Kidney glomerular epithelial cell (primary cell): ENCODE data around the gene CEBPG.
A peak's percentile ranks its signal among the peaks of the same experiment; 100 is the strongest.

Experiments
- DNase-seq: peaks from one replicate; lab custom pipeline; 2025; lab: John Stamatoyannopoulos, UW

Gene CEBPG

DNA sequence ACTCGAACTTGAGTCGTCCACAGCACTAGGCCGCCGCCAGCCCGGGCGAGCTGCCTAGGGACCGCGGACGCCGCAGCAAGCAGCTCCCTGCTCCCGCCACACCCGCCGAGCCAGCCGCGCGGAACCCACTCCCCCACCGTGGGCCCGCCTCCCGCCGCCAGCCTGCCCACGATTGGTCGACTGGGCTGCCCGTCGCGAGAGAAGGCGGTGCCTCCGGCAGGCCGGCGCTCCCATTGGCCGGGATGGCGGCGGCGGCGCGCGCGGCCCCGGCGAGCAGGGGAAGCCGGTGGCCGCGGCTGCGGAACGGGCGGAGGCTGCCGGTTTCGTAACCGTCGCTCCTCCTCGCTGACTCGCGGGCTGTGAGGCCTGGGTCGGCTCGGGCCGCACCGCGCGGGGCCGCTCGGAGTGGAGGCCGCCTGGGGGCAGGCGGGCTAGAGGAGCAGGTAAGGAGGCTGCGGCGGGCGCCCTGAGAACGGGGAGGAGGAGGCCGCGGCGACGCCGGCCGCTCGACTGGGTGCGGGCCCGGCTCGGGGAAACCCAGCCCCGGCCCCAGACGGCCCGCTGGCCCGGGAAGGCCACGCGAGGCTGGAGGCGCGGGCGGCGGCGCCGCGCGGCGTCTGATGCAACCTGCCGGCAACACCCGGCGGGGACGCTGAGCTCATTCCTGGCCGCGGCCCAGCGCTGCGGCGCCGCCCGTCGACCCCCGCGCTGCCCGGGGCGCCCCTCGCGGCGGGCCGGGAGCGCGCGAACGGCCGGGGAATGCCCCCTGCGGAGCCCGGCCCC is at the start of gene CEBPG:
CEBPG (plus strand) TSS at position 257 of the 783 bp plus-strand sequence. CDS start 5,531 bp downstream, outside the sequence.
- peak; percentile 74 for DNase-seq

DNA sequence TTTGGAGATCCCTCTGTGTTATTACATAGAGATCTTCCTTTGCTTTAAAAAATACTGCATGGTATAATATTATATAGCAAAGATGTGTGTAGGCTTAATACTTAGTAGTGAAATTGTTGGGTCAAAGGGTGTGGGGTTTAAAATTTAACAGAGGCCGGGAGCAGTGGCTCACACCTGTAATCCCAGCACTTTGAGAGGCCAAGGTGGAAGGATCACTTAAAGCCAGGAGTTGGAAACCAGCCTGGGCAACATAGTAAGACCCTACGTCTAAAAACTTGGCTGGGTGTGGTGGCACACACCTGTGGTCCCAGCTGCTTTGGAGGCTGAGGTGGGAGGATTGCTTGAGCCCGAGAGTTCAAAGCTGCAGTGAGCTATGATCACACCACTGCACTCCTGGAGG is 48.9 kb upstream of the CEBPG start:
- no peak for DNase-seq

DNA sequence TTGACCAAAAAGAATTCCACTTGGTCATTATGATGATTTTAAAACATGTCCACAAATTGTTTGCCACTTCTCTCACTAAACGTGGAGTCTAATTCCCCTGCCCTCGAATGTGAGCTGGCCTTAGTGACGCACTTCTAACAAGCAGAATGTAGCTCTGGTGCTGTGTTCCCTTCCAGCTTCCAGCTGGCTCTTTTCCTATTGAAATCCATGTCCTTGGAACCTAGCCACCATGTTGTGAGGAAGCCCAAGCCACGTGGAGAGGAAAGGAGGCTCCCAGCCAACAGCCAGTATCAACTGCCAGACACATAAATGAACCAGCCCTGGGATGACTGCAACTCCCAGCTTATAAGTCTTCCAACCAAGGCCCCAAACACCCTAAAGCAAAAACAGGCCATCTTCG is 47.6 kb upstream of the CEBPG start:
- DNase-seq = no peak

DNA sequence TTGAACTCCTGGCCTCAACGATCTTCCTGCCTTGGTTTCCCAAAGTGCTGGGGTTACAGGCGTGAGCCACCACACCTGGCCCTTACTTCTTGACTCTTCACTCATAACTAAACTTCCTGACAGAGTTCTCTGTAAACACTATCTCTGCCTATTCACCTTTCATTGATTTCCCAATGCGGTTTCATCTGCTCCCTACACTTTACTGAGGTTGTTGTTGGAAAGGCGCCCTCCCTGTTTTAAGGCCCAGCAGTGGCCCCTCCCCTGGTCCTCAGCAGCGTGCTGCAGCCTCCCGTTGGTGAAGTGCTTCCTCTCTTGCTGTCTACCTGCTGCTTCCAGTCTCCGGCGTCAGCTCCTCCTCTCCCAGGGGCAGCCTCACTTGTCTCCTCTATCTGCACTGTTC is 44.4 kb upstream of the CEBPG start:
- DNase-seq = no peak

DNA sequence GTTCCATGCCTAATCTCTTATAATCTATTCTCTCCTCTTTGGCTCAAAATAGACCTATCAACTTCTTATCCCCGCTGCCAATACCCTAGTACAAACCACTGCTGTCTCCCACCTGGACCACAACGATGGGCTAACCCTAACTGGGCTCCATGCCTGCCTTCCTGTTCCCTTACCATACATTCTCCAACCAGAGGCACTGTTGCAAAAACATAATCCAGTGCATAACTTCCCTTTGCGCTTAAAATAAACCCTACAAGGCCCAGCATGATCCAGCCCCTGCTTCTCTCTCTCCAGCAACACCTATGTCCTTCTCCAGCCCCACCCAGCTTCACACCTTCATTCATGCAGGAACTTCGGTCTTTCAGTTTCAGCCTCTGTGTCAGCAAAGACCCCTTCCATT is 43.8 kb upstream of the CEBPG start:
- no peak for DNase-seq

DNA sequence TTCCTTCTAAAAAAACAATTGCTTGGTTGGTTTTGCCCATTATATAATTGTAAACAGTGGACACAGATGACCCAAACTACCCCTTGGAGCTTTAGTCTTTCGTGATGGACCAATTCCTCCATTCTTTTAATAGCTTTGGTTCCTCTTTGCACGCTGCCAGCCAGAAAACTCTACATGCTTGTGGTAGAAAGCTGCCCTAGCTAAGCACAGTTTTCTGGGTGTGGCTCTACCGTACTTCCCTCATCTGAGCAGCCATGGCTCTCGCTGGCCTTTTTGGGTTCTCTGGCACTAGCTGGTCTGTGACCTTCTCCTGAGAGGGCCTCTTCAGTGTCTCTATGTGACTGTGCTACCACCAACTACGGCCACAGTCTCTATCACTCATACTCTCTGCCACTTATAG is 41.3 kb upstream of the CEBPG start:
- DNase-seq = no peak

DNA sequence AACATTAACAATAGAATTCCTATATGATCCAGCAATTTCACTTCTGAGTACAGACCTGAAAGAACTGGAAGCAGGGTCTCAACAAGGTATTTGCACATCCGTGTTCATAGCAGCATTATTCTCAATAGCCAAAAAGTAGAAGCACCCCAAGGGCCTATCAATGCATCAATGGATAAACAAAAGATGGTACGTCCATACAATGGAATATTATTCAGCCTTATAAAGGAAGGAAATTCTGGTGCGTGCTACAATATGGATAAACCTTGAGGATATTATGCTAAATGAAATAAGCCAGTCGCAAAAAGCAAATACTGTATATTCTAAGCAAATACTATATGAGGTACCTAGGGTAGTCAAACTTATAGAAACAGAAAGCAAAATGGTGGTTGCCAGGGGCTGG is 40.4 kb upstream of the CEBPG start:
- DNase-seq = no peak

DNA sequence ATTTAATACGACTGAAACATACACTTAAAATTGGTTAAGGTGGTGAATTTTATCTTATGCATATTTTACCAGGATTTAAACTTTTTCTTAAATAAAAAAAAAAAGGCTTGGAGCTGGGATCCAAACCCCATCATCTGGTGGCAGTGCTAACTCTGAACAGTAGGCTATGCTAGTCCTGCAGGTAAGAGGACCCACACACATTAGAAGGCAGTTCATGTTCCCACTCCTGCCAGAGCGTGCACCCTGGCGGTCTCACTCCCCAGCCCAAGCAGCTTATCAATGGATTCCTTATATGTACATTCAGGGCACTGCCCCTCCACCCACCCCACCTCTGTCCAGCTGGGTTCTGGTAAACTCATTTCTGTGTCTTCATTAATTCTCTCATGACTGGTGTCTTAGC is 39.9 kb upstream of the CEBPG start:
- no peak for DNase-seq

DNA sequence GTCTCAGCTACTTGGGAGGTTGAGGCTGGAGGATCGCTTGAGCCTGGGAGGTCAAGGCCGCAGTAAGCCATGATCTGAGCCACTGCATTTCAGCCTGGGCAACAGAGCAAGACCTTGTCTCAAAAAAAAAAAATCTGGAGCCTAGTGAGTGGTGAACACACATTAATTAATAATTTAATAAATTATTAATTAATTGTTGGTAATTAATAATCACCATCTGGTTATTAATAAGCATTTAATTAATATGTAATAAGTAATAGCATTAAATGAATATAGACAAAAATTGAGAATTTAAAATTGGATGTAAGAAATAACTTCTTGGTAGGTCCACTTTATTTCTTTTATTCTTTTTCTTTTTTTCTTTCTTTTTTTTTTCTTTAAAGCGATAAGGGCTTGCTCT is 39.2 kb upstream of the CEBPG start:
- DNase-seq = no peak

DNA sequence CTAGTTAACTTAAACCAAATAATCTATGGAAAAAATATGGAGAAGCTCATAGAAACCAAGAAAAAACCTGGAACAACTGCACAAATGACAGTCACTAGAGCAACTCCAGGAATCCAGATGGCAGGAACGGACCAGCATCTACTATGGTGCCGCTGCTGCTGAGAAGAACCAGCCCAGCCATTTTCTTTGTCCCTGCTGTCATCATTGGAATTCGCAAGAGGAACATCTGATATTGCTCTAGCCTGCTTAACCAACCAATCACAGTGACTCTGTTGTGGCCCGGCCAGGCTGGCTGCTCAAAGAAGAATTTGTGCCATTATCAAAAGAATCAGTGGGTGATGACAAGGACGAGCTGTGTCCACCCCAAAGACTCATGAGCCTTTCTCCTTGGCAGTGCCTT is 38.1 kb upstream of the CEBPG start:
- no peak for DNase-seq

DNA sequence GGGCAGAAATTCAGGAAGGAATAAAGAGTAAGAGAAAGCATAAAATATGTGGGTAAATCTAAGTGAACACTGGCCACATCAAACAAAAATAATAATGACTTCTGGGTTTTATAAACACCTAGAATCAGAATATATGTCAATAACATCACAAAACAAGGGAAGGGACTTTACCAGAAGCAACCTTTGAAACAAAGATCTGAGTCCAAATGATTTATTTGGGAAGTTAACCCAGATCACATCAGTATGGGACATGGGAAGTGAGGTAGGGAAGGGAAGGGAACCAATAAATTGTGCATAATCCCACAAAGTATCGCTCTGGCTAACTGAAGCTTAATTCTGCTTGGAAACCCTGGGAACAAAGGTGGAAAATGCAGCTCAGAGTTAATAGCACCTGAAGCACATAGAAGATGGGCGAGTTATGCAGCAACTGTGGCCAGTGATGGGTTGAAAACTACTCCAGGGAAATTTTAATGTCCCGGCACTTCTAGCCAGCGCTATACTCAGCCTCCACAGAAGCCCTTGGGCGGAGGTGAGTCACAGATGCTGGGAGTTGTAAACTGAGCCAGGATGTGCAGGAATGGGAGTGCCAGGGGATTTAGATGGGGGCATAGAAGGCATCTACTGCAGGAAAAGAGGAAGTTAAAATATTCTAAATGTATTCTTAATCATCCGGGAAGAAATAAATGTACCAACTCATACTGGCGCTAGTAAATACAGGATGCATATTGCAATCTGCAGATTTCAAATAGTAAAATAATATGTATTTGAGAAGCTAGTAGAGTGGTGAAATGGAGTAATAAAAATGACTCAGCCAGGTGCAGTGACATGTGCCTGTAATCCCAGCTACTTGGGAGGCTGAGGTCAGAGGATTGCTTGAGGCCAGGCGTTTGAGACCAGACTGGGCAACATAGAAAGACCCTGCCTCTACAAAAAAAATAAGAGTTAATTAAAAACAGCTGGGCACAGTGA is 34.2 kb upstream of the CEBPG start:
- no peak for DNase-seq

DNA sequence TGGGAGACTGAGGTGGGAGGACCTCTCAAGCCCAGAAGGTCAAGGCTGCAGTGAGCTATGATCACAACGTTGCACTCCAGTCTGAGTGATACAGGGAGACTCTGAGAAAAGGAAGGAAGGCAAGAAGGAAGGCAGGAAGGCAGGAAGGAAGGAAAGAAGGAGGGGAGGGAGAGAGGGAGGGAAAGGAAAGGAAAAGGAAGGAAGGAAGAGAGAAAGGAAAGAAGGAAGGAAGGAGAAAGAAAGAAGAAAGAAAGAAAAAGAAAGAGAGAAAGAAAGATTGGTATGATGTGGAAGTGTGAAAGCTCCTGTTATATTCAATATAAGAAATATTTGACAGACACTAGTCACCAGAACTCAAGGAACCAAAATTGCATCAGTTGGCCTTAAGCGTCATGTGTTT is 32.5 kb upstream of the CEBPG start:
- DNase-seq = no peak

DNA sequence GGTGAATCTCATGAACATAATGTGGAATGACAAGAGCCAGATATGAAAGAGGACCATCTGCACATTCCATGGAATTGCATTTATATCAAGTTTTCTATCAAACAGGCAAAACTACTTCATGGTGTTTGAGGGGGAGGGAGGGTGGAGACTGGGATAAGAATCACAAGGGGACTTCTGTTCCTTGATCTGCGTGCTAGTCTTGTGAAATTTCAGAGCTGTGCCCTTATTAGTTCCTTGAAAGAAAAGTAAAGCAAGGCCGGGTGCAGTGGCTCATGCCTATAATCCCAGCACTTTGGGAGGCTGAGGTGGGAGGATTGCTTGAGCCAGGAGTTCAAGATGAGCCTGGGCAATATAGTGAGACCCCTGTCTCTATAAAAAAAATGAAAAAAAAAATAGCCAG is 30.2 kb upstream of the CEBPG start:
- no peak for DNase-seq

DNA sequence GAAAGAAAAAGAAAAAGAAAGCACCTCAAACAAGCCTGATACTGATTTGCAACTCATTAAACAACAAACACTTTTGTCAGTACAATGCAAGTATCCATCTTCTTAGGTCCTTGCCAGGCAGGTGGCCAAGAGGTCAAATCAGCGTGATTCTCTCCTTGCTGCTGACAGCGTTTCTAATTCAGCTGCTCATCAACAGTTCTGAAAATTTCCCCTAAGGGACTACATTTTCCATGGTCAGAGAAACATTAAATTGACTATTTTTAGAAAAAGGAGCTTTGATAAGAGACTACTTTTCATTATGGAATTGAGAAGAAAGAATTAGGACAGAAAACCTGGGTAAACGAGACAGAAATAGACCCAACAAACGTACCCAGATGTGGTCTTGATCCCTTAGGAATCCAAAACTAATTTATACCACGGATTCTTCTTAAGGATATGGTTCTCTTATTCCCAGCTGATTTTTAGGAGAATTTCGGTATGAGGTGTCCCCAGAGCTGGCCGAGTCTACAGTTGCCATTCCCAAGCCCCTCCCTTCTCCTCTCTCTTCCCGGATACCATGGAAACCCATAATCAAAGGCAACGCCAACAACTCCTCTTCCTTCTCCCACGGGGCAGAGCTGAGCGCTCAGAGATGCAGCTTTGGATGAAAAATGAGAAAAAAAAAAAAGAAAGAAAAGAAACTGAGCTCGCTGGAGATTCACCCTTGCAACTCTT is 29.5 kb upstream of the CEBPG start:
- no peak for DNase-seq

DNA sequence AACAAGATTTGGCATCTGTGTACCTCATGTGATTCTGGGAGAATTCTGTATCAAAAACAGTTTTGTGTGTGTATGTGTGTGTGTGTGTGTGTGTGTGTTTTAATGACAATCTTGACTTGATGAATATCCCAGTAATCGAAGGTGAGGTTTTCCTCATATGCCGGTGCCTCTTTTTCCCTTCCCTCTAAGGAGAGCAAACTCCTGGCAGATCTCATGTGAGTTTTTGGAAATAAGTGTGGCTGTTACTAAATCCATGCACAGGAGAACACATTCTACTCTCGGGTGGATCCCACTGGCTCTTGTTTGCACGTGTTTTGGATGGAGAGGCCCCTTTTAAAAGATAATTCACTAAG is 29.0 kb upstream of the CEBPG start:
- no peak for DNase-seq

DNA sequence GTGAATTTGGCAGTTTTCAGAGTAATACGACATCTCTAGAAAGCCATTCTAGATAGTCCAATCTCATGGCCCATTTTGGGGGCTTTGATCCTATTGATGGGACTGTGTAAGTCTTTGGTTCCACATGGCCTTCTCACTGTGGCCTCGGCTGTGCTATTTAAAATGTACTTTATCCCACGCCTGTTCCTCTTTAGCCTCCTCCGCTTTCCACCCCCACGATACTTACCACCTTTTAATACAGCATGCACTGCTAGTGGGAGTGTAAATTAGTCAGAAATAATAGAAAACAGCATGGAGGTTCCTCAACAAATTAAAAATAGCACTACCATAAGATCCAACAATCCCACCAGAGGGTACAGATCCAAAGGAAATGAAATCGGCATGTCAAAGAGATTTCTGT is 28.3 kb upstream of the CEBPG start:
- no peak for DNase-seq

DNA sequence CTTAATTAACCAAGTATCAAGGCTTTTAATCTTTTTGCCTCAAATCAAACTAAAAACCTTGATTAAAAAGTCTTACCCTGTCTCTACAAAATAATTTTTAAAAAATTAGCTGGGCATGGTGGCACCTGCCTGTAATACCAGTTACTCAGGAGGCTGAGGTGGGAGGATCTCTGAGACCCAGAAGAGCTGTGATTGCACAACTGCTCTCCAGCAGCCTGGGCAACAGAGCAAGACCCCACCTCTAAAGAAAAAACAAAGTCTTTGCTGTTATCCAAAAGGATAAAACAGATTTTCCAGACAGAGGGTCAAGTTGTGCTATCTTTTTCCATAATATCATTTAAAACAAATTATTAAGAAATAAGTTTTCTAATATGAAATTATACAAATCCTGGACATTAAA is 26.8 kb upstream of the CEBPG start:
- no peak for DNase-seq

DNA sequence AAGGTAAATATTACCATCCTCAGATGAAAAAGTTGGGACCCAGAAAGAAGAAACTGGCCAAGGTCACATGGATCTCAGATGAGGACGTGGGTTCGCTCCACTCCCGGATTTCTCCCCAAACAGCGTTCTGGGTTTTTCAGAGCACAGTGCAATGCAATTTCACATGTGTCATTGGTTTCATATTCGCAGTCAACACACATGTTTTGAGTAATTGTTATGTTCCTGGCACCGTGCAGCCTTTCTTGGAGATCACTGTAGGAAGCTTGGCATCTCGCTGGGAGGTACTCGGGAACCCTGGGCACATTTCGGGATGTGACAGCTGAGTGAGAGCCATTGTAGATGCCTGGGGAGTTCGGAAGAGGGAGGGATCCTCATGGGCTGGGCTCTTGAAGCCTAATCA is 26.2 kb upstream of the CEBPG start:
- no peak for DNase-seq

DNA sequence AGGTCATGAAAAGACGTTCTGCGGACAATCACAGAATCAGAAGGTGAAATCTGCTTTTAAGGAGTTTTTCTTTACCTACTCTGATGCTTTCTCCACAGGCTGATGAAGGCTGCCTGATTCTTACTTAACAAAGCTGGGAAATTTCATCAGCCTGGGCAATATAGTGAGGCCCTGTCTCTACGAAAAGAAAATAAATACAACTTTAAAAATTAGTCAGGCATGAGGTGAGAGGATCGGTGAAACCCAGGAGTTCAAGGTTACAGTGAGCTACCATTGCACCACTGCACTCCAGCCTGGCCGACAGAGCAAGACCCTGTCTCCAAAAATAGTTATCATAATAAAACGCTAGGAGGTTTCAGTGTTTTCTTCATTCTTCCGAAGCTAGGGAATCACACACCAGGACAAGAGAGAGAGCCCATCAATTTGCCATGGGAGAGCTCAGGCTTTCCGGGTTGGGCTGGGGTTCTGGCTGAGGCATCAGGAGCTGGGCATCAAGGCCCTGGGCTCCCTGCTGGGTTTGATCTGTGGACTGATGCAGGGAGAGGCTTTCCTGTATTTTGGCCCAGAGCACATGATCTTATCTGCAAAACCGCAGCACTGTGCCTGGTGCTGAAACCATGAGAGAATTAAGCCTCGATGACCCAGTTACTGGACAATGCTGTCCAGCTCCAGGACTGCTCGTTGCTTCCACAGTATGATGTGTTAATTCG is 25.1 kb upstream of the CEBPG start:
- DNase-seq = no peak

DNA sequence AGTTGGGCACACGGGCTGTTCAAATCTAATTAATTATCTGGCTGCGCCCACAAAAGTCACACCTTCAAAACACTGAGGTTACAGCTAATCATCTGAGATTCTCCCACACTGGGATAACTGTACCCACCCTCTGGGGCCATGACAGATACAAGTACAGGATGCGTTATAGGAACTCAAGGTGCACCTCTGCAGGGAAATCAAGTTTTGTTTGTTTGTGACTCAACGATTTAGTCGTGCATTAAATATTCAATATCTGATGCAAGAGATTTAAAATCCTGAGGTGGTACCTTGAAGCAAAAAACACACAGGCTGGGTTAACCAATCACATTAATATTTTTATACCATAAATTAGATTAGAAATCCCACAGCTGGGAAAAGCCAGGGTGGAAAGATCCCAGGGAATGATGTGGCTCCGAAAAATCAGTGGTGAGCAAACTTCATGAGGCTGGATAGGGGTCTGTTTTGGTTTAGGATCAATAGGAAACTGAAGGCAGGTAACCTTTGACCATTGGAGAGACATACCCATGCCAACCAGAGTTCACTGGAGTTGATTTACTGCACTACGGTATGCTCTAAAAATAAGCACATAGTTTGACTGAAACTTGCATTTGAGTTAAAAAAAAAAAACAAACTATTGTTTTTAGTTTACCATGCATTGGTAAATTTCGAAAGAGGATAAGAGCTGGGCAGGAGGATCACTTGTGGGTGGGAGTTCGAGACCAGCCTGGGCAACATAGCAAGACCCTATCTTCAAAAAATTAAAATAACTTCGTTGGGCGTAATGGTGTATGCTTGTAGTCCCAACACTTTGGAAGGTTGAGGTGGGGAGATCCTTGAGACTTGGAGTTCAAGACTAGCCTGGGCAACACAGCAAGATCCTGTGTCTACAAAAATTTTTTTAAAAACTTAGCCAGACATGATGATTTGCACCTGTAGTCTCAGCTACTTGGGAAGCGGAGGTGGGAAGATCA is 23.9 kb upstream of the CEBPG start:
- no peak for DNase-seq
